Sigmoid colon (tissue), 7 donors: Measurements from ENCODE around the gene NEURL4. TPM values are rescaled to one million over a fixed set of nuclear protein-coding genes. Genes with fewer than 3 reads are reported as not detected.

ENCODE experiments used
- DNase-seq: peaks from one replicate; pipeline ENCODE4 v3.0.0-alpha.2; 2019
- H3K27ac ChIP-seq, 4 donors: fragments of 200-600 bp; sonication (generic); one replicate each; pipeline ENCODE4 v1.5.1; 2016 to 2019; ENCODE audit warnings: mild to moderate bottlenecking in 1 of 4
- H3K27me3 ChIP-seq, 3 donors: fragments of 200-600 bp; sonication (generic); one replicate each; pipeline ENCODE4 v1.5.1; 2019; ENCODE audit warnings: mild to moderate bottlenecking in 1 of 3
- H3K36me3 ChIP-seq, 4 donors: fragments of 200-600 bp; sonication (generic); one replicate each; pipeline ENCODE4 v1.5.1; 2016 to 2019
- H3K4me1 ChIP-seq, 4 donors: fragments of 200-600 bp; sonication (generic); one replicate each; pipeline ENCODE4 v1.5.1; 2017 to 2019
- H3K4me3 ChIP-seq, 4 donors: fragments of 200-600 bp; sonication (generic); one replicate each; pipeline ENCODE4 v1.5.1; 2017 to 2019; ENCODE audit warnings: mild to moderate bottlenecking in 2 of 4, moderate library complexity in 1 of 4
- H3K9me3 ChIP-seq, 4 donors: fragments of 200-600 bp in 3 of 4; sonication (generic) in 3 of 4; one replicate each; pipeline versions ENCODE4 v1.5.1 to v1.6.1; 2013 to 2019
- CTCF ChIP-seq, 4 experiments: fragments of 450-650 bp in 3 of 4; fragments of 200-600 bp in 1 of 4; IDR thresholded peaks; one replicate each; pipeline ENCODE4 v1.5.1; 2016 to 2019; ENCODE audit warnings: antibody characterized with exemption in 4 of 4, mild to moderate bottlenecking in 3 of 4, moderate library complexity in 2 of 4
- EP300 ChIP-seq, 4 donors: sonication (generic); formaldehyde crosslinking; IDR thresholded peaks; one replicate each; pipeline ENCODE4 v1.6.1; 2017; ENCODE audit warnings: antibody characterized with exemption in 4 of 4
- POLR2A ChIP-seq, 2 donors: fragments of 450-650 bp; IDR thresholded peaks; one replicate each; pipeline ENCODE4 v1.6.1; 2016; ENCODE audit warnings: antibody characterized with exemption in 2 of 2, mild to moderate bottlenecking in 2 of 2, moderate library complexity in 2 of 2
- POLR2AphosphoS5 ChIP-seq, 4 donors: sonication (generic); formaldehyde crosslinking; IDR thresholded peaks; one replicate each; pipeline ENCODE4 v1.6.1; 2017; ENCODE audit warnings: antibody characterized with exemption in 4 of 4
- WGBS, 2 donors: extraction: QIAGEN DNeasy Blood & Tissue Kit; methylation state at CpG; one replicate each; pipeline ENCODE4 v1.1.7; 2013; 5-methylcytosine and 5-hydroxymethylcytosine counted together
- intact Hi-C: fragments of 100-400 bp; cut with DNase I; formaldehyde crosslinking; loops from one replicate; pipeline ENCODE4 v1.15.1; 2023
- polyA plus RNA-seq, 3 donors: library from polyadenylated mRNA; stranded (reverse); fragments of 200-250 nt; gene quantifications; one replicate each; pipeline ENCODE4 v1.2.3, GENCODE V29; 2013
- small RNA-seq, 3 donors: library from RNA; depleted of rRNA; stranded (forward); fragments of <200 nt; gene quantifications; one replicate each; pipeline ENCODE3, GENCODE V24; 2016
- total RNA-seq, 4 donors: library from RNA; depleted of rRNA; stranded (reverse); fragments of >200 nt; gene quantifications; one replicate each; pipeline ENCODE4 v1.1.0, GENCODE V29; 2016
- donor health status: healthy with polysubstance abuse.
- donor health status: Bipolar disorder and iron deficiency.
- donor health status: healthy.

The NEURL4 gene
- total and polyA plus RNA-seq, 7 donors, result 6.0 to 31.6 (median 16.7) TPM

DNA sequence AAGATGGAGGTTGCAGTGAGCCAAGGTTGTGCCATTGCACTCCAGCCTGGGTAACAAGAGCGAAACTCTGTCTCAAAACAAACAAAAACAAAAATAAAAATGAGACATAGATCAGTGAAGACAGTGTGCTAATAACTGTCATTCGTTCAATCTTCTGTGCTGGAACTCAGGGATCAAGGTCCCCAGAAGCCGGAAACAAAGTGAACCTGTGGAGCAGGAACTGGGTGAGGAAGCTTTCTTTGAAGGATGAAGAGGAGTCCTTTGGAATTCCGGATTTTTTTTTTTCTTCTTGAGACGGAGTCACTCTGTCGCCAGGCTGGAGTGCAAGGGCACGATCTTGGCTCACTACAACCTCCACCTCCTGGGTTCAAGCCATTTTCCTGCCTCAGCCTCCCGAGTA is 49.7 kb downstream of the NEURL4 start:
- Histone ChIP-seq H3K27ac (no peak overlapping the region), H3K4me3 (no peak overlapping the region), H3K9me3 (no peaks in the 10 kb centered on the region), H3K36me3 (peaks cover 3 to 10% (median 5%) of the 10 kb centered on the region in 4 donors), H3K4me1 (peaks cover 0 to 32% (median 25%) of the 10 kb centered on the region in 4 donors), H3K27me3 (no peaks in the 10 kb centered on the region)
- DNase-seq, result no peak
- 20 to 73% methylated on average over 8 of the region's 8 CpGs for WGBS, 2 donors
- intact Hi-C loops, result no loop called here
- TF ChIP-seq POLR2A (IDR thresholded peaks at IDR 0.05) (no peak), POLR2AphosphoS5 (IDR thresholded peaks at IDR 0.05) (no peak), CTCF (IDR thresholded peaks at IDR 0.05) (no peak), EP300 (IDR thresholded peaks at IDR 0.05) (no peak)

DNA sequence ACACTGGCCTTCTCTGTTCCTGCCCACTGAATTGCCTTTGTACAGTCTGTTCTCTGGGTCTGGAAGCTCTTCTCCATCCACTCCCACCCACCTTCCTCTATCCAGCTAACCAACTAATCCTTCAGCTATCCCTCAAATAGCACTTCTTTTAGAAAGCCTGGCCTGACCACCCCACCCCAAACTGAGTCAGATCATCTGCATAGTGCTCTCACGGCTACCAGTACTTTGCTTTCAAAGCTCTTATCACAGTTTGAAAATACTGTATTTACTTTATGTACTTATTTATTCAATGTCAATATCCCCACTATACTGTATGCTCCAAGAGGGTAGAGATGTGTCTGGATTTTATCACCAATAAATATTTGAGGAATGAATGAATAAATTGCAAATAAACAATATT is 62.4 kb downstream of the NEURL4 start:
- intact Hi-C loops, result no loop called here
- no peak for DNase-seq
- peaks cover 15 to 52% (median 39%) of the 10 kb centered on the region in 3 donors for H3K27me3 ChIP-seq
- WGBS, 2 donors, result 20 to 51% methylated on average over 1 of the region's 1 CpG
- peaks cover 0 to 18% (median 13%) of the 10 kb centered on the region in 4 donors for H3K4me1 ChIP-seq
- no peak overlapping the region for H3K27ac ChIP-seq
- no peaks in the 10 kb centered on the region for H3K9me3 ChIP-seq
- TF ChIP-seq POLR2AphosphoS5 (IDR thresholded peaks at IDR 0.05) (no peak), EP300 (IDR thresholded peaks at IDR 0.05) (no peak), POLR2A (IDR thresholded peaks at IDR 0.05) (no peak), CTCF (IDR thresholded peaks at IDR 0.05) (no peak)
- H3K4me3 ChIP-seq, result no peak overlapping the region
- H3K36me3 ChIP-seq, result no peaks in the 10 kb centered on the region

Small RNA genes lying within 50 kb of the gene (small RNA-seq; reads per million reads assigned to genes)
- gene AC026954.2, result 0 reads per million in 3 donors
- 0 reads per million in 3 donors for gene RF00019

Other genes starting within 250 kb of the NEURL4 start
Only the 30 nearest of the 34 such genes appear.
- gene ASGR2, start 214.5 kb downstream of the NEURL4 start, total RNA-seq, result 1 to 10 TPM in 1 of 4 donors, not detected in 3; 2.4 TPM
- gene ASGR2, start 214.5 kb downstream of the NEURL4 start, polyA plus RNA-seq, result 1 to 10 TPM in 2 of 3 donors, not detected in 1; 1.0 to 1.6 TPM
- under 1 TPM in 2 of 4 donors, not detected in 2; 0.36 to 0.55 TPM for gene ASGR1, start 150.0 kb downstream of the NEURL4 start, total RNA-seq
- gene ASGR1, start 150.0 kb downstream of the NEURL4 start, polyA plus RNA-seq, result 1 to 10 TPM; 1.7 to 2.4 (median 2.3) TPM
- gene DLG4, start 109.5 kb downstream of the NEURL4 start, total RNA-seq, result 10 to 100 TPM; 14.6 to 27.4 (median 16.7) TPM
- gene DLG4, start 109.5 kb downstream of the NEURL4 start, polyA plus RNA-seq, result 1 to 10 TPM; 1.6 to 8.3 (median 5.4) TPM
- 100 to 1,000 TPM; 311 to 569 (median 338) TPM for gene ACADVL, start 109.4 kb downstream of the NEURL4 start, total RNA-seq
- gene ACADVL, start 109.4 kb downstream of the NEURL4 start, polyA plus RNA-seq, result 100 to 1,000 TPM; 211 to 587 (median 491) TPM
- 10 to 100 TPM; 36.4 to 56.2 (median 41.8) TPM for gene DVL2, start 94.8 kb downstream of the NEURL4 start, total RNA-seq
- 10 to 100 TPM; 12.0 to 30.7 (median 13.2) TPM for gene DVL2, start 94.8 kb downstream of the NEURL4 start, polyA plus RNA-seq
- 10 to 100 TPM; 23.1 to 45.4 (median 35.4) TPM for gene PHF23, start 89.9 kb downstream of the NEURL4 start, total RNA-seq
- gene PHF23, start 89.9 kb downstream of the NEURL4 start, polyA plus RNA-seq, result 10 to 100 TPM; 40.7 to 45.6 (median 45.1) TPM
- gene GABARAP, start 86.9 kb downstream of the NEURL4 start, total RNA-seq, result 100 to 1,000 TPM; 147 to 645 (median 552) TPM
- gene GABARAP, start 86.9 kb downstream of the NEURL4 start, polyA plus RNA-seq, result 1,000 to 10,000 TPM in 2 of 3 donors, 100 to 1,000 TPM in 1; 572 to 1,215 (median 1,036) TPM
- gene CTDNEP1, start 77.6 kb downstream of the NEURL4 start, total RNA-seq, result 10 to 100 TPM; 43.9 to 76.4 (median 53.0) TPM
- 100 to 1,000 TPM in 1 of 3 donors, 10 to 100 TPM in 2; 80.2 to 110 (median 82.9) TPM for gene CTDNEP1, start 77.6 kb downstream of the NEURL4 start, polyA plus RNA-seq
- gene ELP5, start 77.1 kb downstream of the NEURL4 start, total RNA-seq, result 10 to 100 TPM; 28.4 to 40.0 (median 34.2) TPM
- gene ELP5, start 77.1 kb downstream of the NEURL4 start, polyA plus RNA-seq, result 10 to 100 TPM; 32.4 to 70.9 (median 42.9) TPM
- gene CLDN7, start 66.9 kb downstream of the NEURL4 start, total RNA-seq, result 1 to 10 TPM in 3 of 4 donors, not detected in 1; 1.1 to 2.6 (median 1.9) TPM
- 100 to 1,000 TPM; 181 to 963 (median 332) TPM for gene CLDN7, start 66.9 kb downstream of the NEURL4 start, polyA plus RNA-seq
- 100 to 1,000 TPM in 2 of 4 donors, 10 to 100 TPM in 2; 72.9 to 127 (median 94.7) TPM for gene SLC2A4, start 47.6 kb downstream of the NEURL4 start, total RNA-seq
- gene SLC2A4, start 47.6 kb downstream of the NEURL4 start, polyA plus RNA-seq, result 1 to 10 TPM in 2 of 3 donors, under 1 TPM in 1; 0.60 to 7.9 (median 2.8) TPM
- 1 to 10 TPM in 3 of 4 donors, under 1 TPM in 1; 0.28 to 2.5 (median 1.5) TPM for gene YBX2, start 34.7 kb downstream of the NEURL4 start, total RNA-seq
- 10 to 100 TPM in 2 of 3 donors, 1 to 10 TPM in 1; 4.8 to 37.6 (median 20.1) TPM for gene YBX2, start 34.7 kb downstream of the NEURL4 start, polyA plus RNA-seq
- gene EIF5A, start 21.7 kb downstream of the NEURL4 start, total RNA-seq, result 100 to 1,000 TPM; 104 to 156 (median 125) TPM
- 100 to 1,000 TPM; 315 to 603 (median 403) TPM for gene EIF5A, start 21.7 kb downstream of the NEURL4 start, polyA plus RNA-seq
- gene GPS2, start 14.0 kb downstream of the NEURL4 start, total RNA-seq, result 100 to 1,000 TPM in 1 of 4 donors, 10 to 100 TPM in 3; 82.3 to 114 (median 85.4) TPM
- gene GPS2, start 14.0 kb downstream of the NEURL4 start, polyA plus RNA-seq, result 100 to 1,000 TPM in 1 of 3 donors, 10 to 100 TPM in 2; 67.9 to 113 (median 77.2) TPM
- 1 to 10 TPM; 1.1 to 3.9 (median 2.9) TPM for gene ACAP1, start 7.2 kb upstream of the NEURL4 start, total RNA-seq
- 10 to 100 TPM in 1 of 3 donors, 1 to 10 TPM in 2; 1.2 to 55.8 (median 1.4) TPM for gene ACAP1, start 7.2 kb upstream of the NEURL4 start, polyA plus RNA-seq
- 1 to 10 TPM; 4.4 to 6.4 (median 5.5) TPM for gene KCTD11, start 22.8 kb upstream of the NEURL4 start, total RNA-seq
- 10 to 100 TPM in 1 of 3 donors, 1 to 10 TPM in 2; 6.2 to 11.7 (median 9.0) TPM for gene KCTD11, start 22.8 kb upstream of the NEURL4 start, polyA plus RNA-seq
- not detected for gene TMEM95, start 25.8 kb upstream of the NEURL4 start, total RNA-seq
- not detected for gene TMEM95, start 25.8 kb upstream of the NEURL4 start, polyA plus RNA-seq
- 1 to 10 TPM; 2.1 to 5.4 (median 3.4) TPM for gene TNK1, start 51.8 kb upstream of the NEURL4 start, total RNA-seq
- 10 to 100 TPM in 2 of 3 donors, 1 to 10 TPM in 1; 8.4 to 14.6 (median 10.4) TPM for gene TNK1, start 51.8 kb upstream of the NEURL4 start, polyA plus RNA-seq
- gene PLSCR3, start 65.2 kb upstream of the NEURL4 start, total RNA-seq, result 10 to 100 TPM; 10.4 to 18.3 (median 14.2) TPM
- gene PLSCR3, start 65.2 kb upstream of the NEURL4 start, polyA plus RNA-seq, result 10 to 100 TPM; 11.6 to 27.2 (median 18.0) TPM
- gene TMEM256, start 74.8 kb upstream of the NEURL4 start, total RNA-seq, result 100 to 1,000 TPM in 2 of 4 donors, 10 to 100 TPM in 2; 19.0 to 152 (median 99.7) TPM
- 100 to 1,000 TPM; 150 to 357 (median 235) TPM for gene TMEM256, start 74.8 kb upstream of the NEURL4 start, polyA plus RNA-seq
- 10 to 100 TPM in 2 of 4 donors, 1 to 10 TPM in 2; 6.8 to 18.8 (median 10.4) TPM for gene NLGN2, start 78.5 kb upstream of the NEURL4 start, total RNA-seq
- 1 to 10 TPM in 1 of 3 donors, under 1 TPM in 2; 0.60 to 8.9 (median 0.69) TPM for gene NLGN2, start 78.5 kb upstream of the NEURL4 start, polyA plus RNA-seq
- gene SPEM1, start 91.0 kb upstream of the NEURL4 start, total RNA-seq, result not detected
- not detected for gene SPEM1, start 91.0 kb upstream of the NEURL4 start, polyA plus RNA-seq
- gene SPEM2, start 96.3 kb upstream of the NEURL4 start, total RNA-seq, result not detected
- gene SPEM2, start 96.3 kb upstream of the NEURL4 start, polyA plus RNA-seq, result not detected
- not detected for gene SPEM3, start 99.5 kb upstream of the NEURL4 start, total RNA-seq
- not detected for gene SPEM3, start 99.5 kb upstream of the NEURL4 start, polyA plus RNA-seq
- gene TMEM102, start 106.1 kb upstream of the NEURL4 start, total RNA-seq, result 1 to 10 TPM; 1.2 to 2.5 (median 1.6) TPM
- gene TMEM102, start 106.1 kb upstream of the NEURL4 start, polyA plus RNA-seq, result 10 to 100 TPM in 1 of 3 donors, 1 to 10 TPM in 2; 6.6 to 14.5 (median 8.1) TPM
- gene FGF11, start 110.2 kb upstream of the NEURL4 start, total RNA-seq, result under 1 TPM in 1 of 4 donors, not detected in 3; 0.36 TPM
- gene FGF11, start 110.2 kb upstream of the NEURL4 start, polyA plus RNA-seq, result 1 to 10 TPM in 1 of 3 donors, under 1 TPM in 1, not detected in 1; 0.69 to 2.8 TPM
- gene CHRNB1, start 115.7 kb upstream of the NEURL4 start, total RNA-seq, result 1 to 10 TPM; 4.2 to 8.1 (median 6.5) TPM
- 10 to 100 TPM in 2 of 3 donors, 1 to 10 TPM in 1; 7.2 to 13.2 (median 11.2) TPM for gene CHRNB1, start 115.7 kb upstream of the NEURL4 start, polyA plus RNA-seq
- gene ZBTB4, start 150.3 kb upstream of the NEURL4 start, total RNA-seq, result 10 to 100 TPM; 42.5 to 56.5 (median 45.3) TPM
- gene ZBTB4, start 150.3 kb upstream of the NEURL4 start, polyA plus RNA-seq, result 10 to 100 TPM in 2 of 3 donors, 1 to 10 TPM in 1; 5.5 to 19.6 (median 12.0) TPM
- gene SLC35G6, start 152.1 kb upstream of the NEURL4 start, total RNA-seq, result not detected
- not detected for gene SLC35G6, start 152.1 kb upstream of the NEURL4 start, polyA plus RNA-seq
- 10 to 100 TPM; 30.1 to 43.2 (median 36.5) TPM for gene POLR2A, start 155.0 kb upstream of the NEURL4 start, total RNA-seq
- 10 to 100 TPM in 2 of 3 donors, 1 to 10 TPM in 1; 7.2 to 51.1 (median 11.3) TPM for gene POLR2A, start 155.0 kb upstream of the NEURL4 start, polyA plus RNA-seq